ENCODE results near the gene MRPL49. TPM values are rescaled to one million over a fixed set of nuclear protein-coding genes. Genes with fewer than 3 reads are reported as not detected.

MRPL49 gene
- total RNA-seq: 26.1 TPM
- long read RNA-seq, transcript MRPL49-201 (4 exons, 2,019 nt): major isoform, 118 of 140 reads
- long read RNA-seq, transcript MRPL49-202 (4 exons, 2,065 nt): minor isoform, 14 of 140 reads
- long read RNA-seq, partial matches to known transcripts: 1 of 140 reads
- long read RNA-seq, other reads (novel, unspliced or antisense): 3 of 140 reads

DNA sequence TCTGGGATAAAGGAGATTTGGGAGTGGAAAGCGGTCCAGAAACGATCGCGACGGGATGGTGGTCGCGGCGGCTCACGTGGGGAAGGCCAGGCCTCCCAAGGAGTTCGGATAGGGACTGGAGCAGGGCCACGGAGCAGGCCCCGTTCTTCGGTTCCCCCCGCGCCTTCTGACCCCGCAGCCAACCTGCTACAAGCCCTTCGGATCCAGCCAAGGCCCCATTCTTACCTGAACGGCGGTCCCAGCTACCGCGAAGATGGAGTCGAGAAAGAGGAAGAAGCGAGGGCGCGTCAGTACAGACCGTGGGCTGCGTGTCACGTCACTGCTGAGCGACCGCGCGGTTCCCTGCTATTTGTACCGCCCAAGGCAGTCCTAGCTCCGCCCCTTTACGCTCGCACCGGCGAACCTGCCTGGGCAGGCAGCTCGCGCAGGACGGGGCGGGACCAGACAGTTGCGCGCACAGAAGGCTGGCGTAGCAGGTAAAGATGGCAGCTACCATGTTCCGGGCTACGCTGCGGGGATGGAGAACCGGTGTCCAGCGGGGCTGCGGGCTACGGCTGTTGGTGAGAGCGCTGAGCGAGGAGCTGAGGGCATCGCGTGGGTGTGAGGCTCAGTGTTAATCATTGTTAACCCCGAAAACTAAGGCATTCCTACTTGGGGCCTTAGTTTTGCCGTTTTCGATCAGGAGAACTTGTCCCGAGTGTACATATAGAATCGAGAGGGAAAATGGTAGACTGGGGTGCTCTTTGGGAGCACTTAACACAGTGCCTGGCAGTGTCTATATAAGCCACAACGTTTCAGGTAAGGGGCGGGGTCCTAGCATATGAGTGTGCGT lies at the start of gene MRPL49, which contains the start of gene FAU:
Gene MRPL49 (plus strand): TSS at position 457 of the 832 bp plus-strand sequence. CDS start 26 bp downstream, at position 483.
Gene FAU (minus strand): TSS at position 270 of the 832 bp plus-strand sequence. CDS start 321 bp downstream, outside the sequence.
- DNase-seq (ENCODE audit: low spot score): peak; percentile 98

DNA sequence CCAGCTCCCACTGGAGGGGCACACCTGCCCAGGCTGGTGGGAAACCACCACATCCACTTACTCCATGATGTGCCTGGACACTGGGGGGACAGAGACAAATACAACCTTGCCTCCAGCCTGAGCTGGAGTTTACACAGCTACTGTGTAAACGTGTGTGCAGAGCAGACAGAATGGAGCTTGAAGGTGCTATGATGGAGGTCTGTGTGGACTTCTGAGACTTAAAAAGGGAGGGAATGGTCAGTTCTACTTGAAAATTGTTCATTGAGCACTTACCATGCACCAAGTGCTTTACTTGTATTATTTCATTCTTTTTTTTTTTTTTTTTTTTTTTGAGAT lies 49.5 kb upstream of the MRPL49 start:
- no peak for DNase-seq (ENCODE audit: low spot score)

DNA sequence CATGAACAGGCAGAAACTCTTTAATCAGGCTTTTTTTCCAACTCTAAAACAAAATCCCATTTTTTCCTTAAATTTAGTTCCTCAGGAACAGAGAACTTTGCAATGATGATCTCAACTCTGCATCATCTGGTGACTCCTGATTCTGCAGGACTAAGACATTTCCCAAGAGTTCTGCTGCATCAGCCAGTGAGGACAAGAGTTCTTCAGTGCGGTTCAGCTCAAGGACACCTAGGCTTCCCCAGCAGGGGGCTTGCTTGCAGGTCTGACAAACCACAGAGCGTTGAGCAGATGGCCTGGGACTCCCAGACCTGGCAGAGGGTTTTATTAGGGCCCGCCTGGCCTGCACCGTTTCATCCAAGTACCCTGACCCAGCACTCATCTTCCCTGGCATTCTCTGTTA lies 44.7 kb upstream of the MRPL49 start:
- no peak for DNase-seq (ENCODE audit: low spot score)

DNA sequence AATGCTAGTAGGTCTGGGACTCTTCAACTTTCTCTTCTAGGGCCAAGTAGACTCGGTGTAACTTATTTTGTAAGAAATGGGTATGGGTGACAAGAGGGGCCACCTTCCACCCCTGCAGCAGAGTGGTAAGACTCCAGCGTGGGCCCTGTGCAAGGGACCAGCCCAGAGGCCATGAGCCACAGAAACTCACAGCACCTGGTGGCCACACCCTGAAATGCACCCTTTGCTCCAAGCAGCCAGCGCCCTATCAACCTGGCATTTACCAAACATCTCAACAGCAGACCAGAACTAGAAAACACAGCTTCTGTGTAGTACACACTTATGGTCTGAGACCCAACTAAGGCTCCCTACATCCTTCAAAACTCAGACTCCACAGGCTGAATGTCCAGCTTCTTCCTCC lies 44.0 kb upstream of the MRPL49 start:
- no peak for DNase-seq (ENCODE audit: low spot score)

DNA sequence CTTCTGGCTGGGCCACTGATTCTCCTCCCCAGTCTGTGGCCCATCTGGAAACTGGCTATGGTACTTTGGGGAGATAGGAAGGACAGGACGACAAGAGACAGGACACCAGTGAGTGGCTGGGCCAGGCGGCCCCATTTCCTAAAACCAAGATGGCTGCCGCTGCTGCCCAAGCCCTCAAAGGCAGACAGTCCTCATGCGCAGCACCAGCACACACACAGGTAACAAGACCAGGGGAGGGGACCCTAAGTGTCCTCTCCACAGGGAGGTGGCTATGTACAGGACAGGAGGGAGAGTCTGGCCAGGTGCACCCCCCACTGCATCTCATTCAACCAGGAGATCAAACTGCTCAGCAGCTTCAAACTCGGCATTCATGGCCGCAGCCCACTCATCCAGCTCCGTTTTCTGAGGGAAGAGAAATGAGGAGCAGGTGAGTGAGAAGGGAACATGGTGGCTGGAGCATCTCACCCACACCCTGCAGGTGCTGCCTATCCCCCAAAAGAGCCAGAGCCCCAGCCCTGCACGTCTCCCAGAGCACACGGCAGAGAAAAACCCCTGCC lies 43.3 kb upstream of the MRPL49 start:
- no peak for DNase-seq (ENCODE audit: low spot score)

DNA sequence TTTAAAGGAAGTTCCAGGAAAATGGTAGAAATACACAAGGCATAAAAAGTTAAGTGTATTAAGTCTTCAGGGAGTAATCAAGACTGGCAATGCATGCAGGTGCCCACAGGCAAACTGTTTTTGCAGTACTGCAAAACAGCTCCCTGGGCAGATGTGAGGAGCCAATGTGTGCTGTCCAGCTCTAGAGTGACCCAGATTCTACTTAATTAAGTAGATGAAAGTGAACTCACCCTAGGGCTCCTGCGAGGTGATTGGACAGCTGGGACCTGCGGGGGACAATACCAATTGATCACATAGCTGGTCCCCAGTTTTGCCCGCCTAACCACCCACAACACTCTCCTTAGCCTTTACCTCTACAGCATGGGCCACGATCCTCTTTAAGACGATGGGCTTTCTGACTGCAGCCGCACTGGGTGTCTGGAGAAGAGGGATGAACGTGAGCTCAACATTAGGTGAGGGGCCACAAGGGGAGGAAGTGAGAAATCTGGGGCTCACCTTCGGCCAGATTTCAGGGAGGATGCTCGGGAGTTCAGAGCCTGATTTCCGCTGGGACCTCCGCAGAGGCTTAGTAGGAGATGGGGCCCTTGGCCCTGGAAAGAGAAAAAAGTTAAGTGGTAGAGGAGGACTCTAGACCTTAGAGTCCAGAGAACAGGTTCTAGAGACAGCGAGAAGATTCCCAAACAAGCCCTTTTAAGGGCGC lies 38.8 kb upstream of the MRPL49 start:
- no peak for DNase-seq (ENCODE audit: low spot score)

DNA sequence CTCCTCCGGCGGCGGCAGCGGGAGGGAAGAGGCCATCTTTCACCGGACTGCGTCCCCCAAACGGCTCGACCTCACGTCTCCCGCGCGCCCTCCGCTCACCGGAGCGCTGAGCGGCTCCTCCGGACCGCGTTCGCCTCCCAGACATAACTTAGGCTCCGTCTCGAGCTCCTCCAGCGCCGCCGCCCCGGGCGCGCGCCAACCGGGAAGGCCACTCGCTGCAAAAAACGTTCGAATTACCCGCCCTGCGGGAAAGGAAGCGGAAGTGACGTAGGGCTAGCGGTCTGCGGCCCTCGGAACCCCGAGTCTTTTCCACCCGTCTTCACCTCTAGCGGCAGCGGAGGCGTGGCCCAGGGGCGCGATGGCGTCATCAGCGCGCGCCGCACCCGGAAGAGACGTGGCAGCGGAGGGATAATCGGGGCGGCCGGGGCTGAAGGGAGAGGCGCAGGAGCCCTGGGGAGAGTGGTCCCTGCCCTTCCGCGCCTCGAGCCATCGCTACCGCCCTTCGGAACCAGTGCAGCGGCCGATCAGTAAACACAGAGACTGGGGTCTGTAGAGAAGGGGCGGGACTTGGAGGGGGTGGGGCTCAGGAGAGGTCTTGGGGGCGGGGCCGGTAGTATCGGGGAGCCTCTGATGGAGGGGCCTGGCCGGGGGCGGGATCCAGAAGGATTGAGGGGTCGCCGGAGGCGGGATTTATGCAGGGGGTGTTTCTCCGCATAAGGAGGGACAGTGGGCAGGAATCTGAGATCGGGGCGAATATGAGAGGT lies 38.1 kb upstream of the MRPL49 start, which contains the start of the genes CDCA5 and ZFPL1:
Gene CDCA5 (minus strand): TSS at position 207 of the 764 bp plus-strand sequence. CDS start 62 bp downstream, at position 145.
Gene ZFPL1 (plus strand): TSS at position 389 of the 764 bp plus-strand sequence. CDS start 477 bp downstream, outside the sequence.
- DNase-seq (ENCODE audit: low spot score): peak; percentile 99

DNA sequence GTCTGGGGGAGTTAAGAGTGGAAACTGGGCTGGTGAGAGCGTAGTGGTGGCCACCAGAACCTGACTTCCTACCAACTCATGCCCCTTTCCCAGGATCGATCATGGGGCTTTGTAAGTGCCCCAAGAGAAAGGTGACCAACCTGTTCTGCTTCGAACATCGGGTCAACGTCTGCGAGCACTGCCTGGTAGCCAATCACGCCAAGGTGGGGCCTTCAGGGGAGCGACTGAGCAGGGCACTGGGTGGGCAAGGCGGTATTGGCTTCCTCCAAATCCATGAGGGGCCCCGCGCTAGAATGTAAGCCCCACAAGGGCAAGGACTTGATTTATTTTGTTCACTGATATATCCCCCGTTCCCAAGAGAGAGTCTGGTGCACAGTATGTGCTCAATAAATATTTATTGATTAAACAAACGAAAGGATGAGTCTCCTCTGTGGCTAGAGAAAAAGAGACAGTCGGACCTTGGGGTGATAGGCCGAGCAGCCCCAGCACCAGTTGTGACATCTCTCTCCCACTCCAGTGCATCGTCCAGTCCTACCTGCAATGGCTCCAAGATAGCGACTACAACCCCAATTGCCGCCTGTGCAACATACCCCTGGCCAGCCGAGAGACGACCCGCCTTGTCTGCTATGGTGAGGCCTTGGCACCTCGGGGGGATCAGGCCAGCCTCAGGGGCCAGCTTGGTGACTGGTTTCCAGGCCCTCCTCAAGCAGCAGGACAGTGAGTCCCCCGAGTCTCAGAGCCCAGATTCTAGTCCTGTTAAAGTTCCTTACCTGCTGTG lies 37.3 kb upstream of the MRPL49 start:
- DNase-seq (ENCODE audit: low spot score): no peak

DNA sequence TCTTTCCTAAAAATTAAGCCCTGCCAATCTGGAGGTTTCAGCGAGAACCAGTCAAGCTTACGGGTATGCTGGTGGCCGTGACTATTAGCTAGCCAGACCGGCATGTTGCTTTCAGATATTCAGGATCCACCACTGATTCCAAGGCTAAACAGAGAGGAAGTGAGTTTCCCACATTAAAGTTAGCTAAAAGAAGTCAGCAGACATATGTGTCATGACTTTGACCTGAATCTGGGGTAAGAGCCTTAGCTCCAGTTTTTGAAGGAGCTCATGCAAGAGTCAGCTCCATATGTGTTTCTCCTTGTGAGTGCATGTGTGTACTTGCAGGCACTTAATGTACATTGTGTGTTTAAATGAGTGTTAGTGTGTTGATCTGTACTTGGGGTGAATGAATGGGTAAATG lies 36.7 kb upstream of the MRPL49 start:
- DNase-seq (ENCODE audit: low spot score): no peak

DNA sequence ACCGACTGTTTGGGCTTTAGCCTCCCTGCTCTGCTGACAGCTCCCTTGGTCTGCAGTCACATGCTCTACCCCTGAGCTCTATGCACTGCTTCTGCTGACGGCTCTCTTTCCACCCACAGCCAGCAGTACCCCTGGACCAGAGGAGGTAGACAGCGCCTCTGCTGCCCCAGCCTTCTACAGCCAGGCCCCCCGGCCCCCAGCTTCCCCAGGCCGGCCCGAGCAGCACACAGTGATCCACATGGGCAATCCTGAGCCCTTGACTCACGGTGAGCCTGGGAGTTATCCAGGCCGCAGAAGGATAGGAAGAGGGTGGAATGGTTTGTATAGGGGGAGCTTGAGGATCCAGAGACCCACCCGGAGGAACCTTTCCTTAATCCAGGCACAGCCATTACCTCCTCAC lies 35.3 kb upstream of the MRPL49 start:
- no peak for DNase-seq (ENCODE audit: low spot score)

DNA sequence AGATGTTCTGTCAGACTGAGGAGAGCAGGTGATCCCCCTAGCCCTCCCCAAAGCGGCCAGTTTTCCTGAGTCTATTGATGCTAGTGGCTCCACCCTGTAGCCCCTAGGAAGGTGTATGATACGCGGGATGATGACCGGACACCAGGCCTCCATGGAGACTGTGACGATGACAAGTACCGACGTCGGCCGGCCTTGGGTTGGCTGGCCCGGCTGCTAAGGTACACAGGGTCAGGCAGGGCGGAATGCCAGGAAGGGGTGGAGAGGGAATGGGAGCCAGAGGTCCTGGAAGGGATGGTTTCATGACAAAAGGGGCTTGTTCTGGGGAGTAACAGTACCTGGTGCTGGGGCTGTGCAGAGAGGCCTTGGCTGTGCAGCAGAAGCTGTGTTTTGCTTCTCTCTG lies 34.9 kb upstream of the MRPL49 start:
- no peak for DNase-seq (ENCODE audit: low spot score)

DNA sequence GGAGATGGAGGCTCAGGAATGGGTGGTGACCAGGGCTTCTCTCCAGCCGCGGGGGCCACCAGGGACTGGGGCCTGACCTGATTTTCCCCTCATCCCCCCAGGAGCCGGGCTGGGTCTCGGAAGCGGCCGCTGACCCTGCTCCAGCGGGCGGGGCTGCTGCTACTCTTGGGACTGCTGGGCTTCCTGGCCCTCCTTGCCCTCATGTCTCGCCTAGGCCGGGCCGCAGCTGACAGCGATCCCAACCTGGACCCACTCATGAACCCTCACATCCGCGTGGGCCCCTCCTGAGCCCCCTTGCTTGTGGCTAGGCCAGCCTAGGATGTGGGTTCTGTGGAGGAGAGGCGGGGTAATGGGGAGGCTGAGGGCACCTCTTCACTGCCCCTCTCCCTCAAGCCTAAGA lies 34.3 kb upstream of the MRPL49 start:
- no peak for DNase-seq (ENCODE audit: low spot score)

DNA sequence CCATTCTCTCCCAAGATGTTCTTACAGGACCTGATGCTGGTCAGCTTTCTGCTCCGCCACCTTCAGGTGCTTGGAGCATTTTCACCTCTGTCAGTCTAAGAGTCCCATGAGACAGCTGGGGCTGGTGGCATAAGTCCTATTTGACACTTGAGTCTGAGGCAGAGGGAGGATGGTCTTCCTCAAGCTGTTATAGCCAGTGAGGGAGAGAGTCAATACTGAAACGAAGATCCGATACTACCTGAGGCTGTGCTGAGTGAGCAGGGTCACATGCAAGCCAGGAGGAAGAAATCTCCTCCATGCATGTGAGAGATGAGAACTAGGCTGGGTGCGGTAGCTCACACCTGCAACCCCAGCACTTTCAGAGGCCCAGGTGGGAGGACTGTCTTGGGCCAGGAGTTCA lies 32.5 kb upstream of the MRPL49 start:
- no peak for DNase-seq (ENCODE audit: low spot score)

DNA sequence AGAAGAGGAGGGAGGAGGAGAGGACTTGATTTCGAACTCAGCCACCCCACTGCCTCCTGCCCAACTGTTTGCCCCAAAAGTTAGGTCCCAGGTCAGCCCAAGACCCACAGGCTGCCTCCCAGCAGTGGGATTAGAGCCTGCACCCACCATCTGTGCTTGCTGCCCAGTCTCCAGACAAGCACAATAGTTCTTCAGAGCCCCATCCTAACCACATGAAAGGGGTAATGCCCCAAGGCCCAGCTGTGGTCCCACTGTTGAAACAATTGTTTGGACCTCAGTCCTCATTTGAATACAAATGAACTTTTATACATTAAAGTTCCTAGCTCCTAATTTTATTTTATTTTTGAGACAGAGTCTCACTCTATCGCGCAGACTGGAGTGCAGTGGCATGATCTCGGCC lies 31.5 kb upstream of the MRPL49 start:
- DNase-seq (ENCODE audit: low spot score): no peak

DNA sequence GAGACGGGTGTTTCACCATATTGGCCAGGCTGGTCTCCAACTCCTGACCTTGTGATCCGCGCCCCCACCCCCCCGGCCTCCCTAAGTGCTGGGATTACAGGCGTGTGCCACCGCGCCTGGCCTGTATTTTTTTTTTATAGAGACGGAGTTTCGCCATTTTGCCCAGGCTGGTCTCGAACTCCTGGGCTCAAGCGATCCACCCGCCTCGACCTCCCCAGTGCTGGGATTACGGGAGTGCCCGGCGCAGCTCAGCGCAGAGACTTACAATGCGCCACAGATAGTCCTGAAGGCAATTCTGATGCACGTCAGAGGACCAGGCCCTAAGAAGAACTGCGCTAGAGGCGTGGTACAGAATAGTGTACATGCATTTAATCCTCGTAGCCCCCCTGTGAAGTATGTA lies 26.7 kb upstream of the MRPL49 start:
- no peak for DNase-seq (ENCODE audit: low spot score)

DNA sequence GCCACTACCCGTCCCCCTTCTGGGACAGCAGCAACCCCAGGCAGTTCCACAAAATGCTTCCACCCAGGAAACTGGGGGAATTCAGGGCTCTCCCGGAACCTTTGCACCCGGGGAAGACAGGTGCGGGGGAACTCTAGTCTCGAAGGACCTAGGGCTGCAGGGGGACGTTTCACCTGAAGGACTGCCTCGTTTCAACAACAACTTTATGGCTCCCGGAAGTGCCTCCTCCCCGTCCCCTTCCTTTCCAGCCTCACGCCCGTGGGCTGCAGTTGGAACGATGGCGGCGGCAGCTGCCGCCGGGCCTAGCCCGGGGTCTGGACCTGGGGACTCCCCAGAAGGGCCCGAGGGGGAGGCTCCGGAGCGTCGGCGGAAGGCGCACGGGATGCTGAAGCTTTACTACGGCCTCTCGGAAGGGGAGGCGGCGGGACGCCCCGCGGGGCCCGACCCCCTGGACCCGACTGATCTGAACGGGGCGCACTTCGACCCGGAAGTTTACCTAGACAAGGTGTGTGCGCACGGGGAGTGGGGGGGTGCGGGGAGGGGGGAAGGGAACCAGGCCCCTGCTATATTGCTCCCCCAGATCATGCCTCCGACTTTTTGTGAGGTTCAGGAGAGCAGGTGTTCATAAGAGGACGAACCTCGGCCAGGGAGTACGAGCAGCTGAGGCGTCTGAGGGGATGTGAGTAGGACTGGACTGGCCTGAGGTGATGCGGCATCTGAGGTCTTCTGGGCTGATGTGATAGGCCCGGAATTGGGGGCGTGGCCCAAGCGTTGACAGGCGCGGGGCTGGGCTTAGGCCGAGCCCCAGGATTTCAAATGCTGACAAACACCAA lies 25.9 kb upstream of the MRPL49 start, which contains the start of gene VPS51:
Gene VPS51 (plus strand): TSS at position 241 of the 833 bp plus-strand sequence. CDS start 37 bp downstream, at position 278.
- DNase-seq (ENCODE audit: low spot score): no peak

DNA sequence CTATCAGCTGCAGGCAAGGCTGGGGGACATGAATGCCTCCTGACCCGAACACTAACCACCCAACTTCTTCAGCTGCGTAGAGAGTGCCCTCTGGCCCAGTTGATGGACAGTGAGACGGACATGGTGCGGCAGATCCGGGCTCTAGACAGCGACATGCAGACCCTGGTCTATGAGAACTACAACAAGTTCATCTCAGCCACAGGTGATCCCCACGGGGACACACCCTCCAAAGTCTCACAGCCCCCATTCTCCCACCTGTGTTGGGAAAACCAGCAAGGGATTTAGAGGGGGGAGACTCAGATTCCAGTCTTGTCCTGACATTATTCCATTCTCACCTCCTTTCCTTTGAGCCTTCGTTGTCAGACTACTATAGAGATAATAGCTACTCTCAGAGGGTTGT lies 25.2 kb upstream of the MRPL49 start:
- DNase-seq (ENCODE audit: low spot score): no peak

DNA sequence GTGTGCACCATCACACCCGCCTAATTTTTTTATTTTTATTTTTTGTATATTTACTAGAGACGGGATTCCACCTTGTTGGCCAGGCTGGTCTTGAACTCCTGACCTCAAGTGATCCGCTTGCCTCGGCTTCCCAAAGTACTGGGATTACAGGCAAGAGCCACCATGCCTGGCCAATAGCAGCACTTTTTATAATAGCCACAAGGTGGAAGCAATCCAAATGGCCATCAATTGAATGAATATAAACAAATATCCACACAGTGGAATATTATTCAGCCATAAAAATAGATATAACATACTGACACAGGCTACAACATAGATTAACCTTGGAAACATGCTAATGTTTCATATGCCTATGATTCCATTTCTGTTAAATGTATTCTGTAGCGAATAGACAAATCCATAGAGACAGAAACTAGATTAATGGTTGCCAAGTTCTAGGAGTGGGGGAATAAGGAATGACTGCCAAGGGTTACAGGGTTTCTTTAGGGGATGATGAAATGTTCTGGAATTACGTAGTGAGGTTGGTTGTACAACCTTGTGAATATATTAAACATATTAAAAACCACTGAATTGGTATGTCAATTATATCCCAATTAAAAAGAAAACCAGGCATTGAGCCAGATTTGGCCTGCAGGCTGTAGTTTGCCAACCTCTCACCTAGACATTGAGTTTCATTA lies 21.3 kb upstream of the MRPL49 start:
- no peak for DNase-seq (ENCODE audit: low spot score)
